Left lung (tissue), 10 donors: ENCODE results near the gene TUSC1. TPM values are rescaled to one million over a fixed set of nuclear protein-coding genes. Genes with fewer than 3 reads are reported as not detected.
"Not testable (repeated sequence)": the region's sequence is repeated elsewhere in the genome, so short reads cannot be mapped to it uniquely, and the experiment has no call there.

Source experiments
- ATAC-seq: fragments of 200-7000 bp; cut with Tn5 transposase; one replicate; pipeline ENCODE4 v1.9.1; 2020; ENCODE audit warnings: moderate library complexity
- DNase-seq, 4 donors: peaks; one replicate each; pipeline ENCODE4 v3.0.0-alpha.2; 2013 to 2020
- H3K27ac ChIP-seq, 2 donors: fragments of 200-600 bp; sonication (generic) in 1 of 2; one replicate each; pipeline versions ENCODE4 v1.5.0 to v1.8.0; 2020 to 2021
- H3K27me3 ChIP-seq, 2 donors: fragments of 200-600 bp; sonication (generic) in 1 of 2; one replicate each; pipeline versions ENCODE4 v1.5.0 to v1.8.0; 2020 to 2021
- H3K36me3 ChIP-seq, 2 donors: fragments of 200-600 bp; sonication (generic) in 1 of 2; one replicate each; pipeline versions ENCODE4 v1.5.0 to v1.8.0; 2020 to 2021
- H3K4me1 ChIP-seq, 2 donors: fragments of 200-600 bp; one replicate each; pipeline ENCODE4 v1.8.0; 2021
- H3K4me3 ChIP-seq, 2 donors: fragments of 200-600 bp; sonication (generic) in 1 of 2; one replicate each; pipeline versions ENCODE4 v1.5.0 to v1.8.0; 2020 to 2021; ENCODE audit warnings: mild to moderate bottlenecking in 1 of 2
- H3K9me3 ChIP-seq, 2 donors: fragments of 200-600 bp; sonication (generic) in 1 of 2; one replicate each; pipeline versions ENCODE4 v1.5.0 to v1.8.0; 2020 to 2021
- CTCF ChIP-seq, 2 donors: fragments of 200-600 bp; sonication (generic) in 1 of 2; IDR thresholded peaks; one replicate each; pipeline versions ENCODE4 v1.5.0 to v1.8.0; 2021; ENCODE audit warnings: antibody characterized with exemption in 2 of 2
- intact Hi-C, 2 donors: fragments of 100-400 bp; cut with DNase I; formaldehyde crosslinking; loops; one replicate each; pipeline versions ENCODE4 v1.11.2 to v1.14.2; 2022
- polyA plus RNA-seq, 6 donors: library from polyadenylated mRNA; unstranded; fragments of 120-200 nt; gene quantifications; one replicate each; pipeline ENCODE4 v1.2.1, GENCODE V29; 2013; ENCODE audit not compliant: insufficient read length in 6 of 6
- total RNA-seq, 2 donors: library from RNA; stranded (reverse); fragmentation: NEBNext Ultra II Directional; extraction: Animal tissue kit (Norgen Biotek cat#: 25700); gene quantifications; one replicate each; pipeline ENCODE4 v1.2.1, GENCODE V29; 2021
- donor health status: DM: no; HTN: yes; CAD: no.
- donor health status: DM: no; HTN: no; CAD: no.

Gene TUSC1
- total and polyA plus RNA-seq, 8 donors = 10.3 to 18.2 (median 13.0) TPM

- DNase-seq (no peak), ATAC-seq (no peak)
- Histone ChIP-seq H3K4me1 (no peaks in the 10 kb centered on the region), H3K36me3 (no peaks in the 10 kb centered on the region), H3K9me3 (no peaks in the 10 kb centered on the region), H3K27me3 (peaks cover 0 to 3% of the 10 kb centered on the region in 2 donors), H3K4me3 (no peak overlapping the region), H3K27ac (no peak overlapping the region)
- intact Hi-C loops = no loop called here
- TF ChIP-seq CTCF (IDR thresholded peaks at IDR 0.05) = no peak
These were observed 13.5 kb upstream of the TUSC1 start for GRCh38 chr9:25691786-25692185.

- Histone ChIP-seq H3K27ac (no peak overlapping the region), H3K36me3 (no peaks in the 10 kb centered on the region), H3K27me3 (peaks cover 0 to 3% of the 10 kb centered on the region in 2 donors), H3K4me3 (no peak overlapping the region), H3K4me1 (no peaks in the 10 kb centered on the region), H3K9me3 (no peaks in the 10 kb centered on the region)
- ATAC-seq (no peak), DNase-seq (no peak)
- intact Hi-C loops = no loop called here
- TF ChIP-seq CTCF (IDR thresholded peaks at IDR 0.05) = no peak
These were observed 6.1 kb upstream of the TUSC1 start for GRCh38 chr9:25684321-25684720.

- Histone ChIP-seq H3K27me3 (peaks cover 0 to 13% of the 10 kb centered on the region in 2 donors), H3K27ac (peak overlapping the region in 1 of 2 donors; percentile 15)
- ATAC-seq = no peak
These were observed 3.0 kb upstream of the TUSC1 start for GRCh38 chr9:25681266-25681665.

GRCh38 chr9:25678846-25679360, 659 bp upstream of the TUSC1 start:
- Histone ChIP-seq H3K9me3 (no peaks in the 10 kb centered on the region), H3K27me3 (peaks cover 0 to 13% of the 10 kb centered on the region in 2 donors), H3K4me3 (peak overlapping the region; percentile 63 to 90), H3K36me3 (no peaks in the 10 kb centered on the region), H3K27ac (peak overlapping the region; percentile 93 to 99), H3K4me1 (peaks cover 7 to 11% of the 10 kb centered on the region in 2 donors)
- TF ChIP-seq CTCF (IDR thresholded peaks at IDR 0.05) = no peak
- intact Hi-C loops = no loop called here
- ATAC-seq (no peak), DNase-seq (peak in 1 of 4 donors; percentile 8)

More at GRCh38 chr9:25681266-25681665, 3.0 kb upstream of the TUSC1 start:
- no peak for DNase-seq
- H3K4me3 ChIP-seq = no peak overlapping the region
- no peaks in the 10 kb centered on the region for H3K9me3 ChIP-seq
- intact Hi-C loops = no loop called here
- no peaks in the 10 kb centered on the region for H3K36me3 ChIP-seq
- no peak for TF ChIP-seq CTCF (IDR thresholded peaks at IDR 0.05)
- peaks cover 7 to 11% of the 10 kb centered on the region in 2 donors for H3K4me1 ChIP-seq

GRCh38 chr9:25677301-25678146, 720 bp downstream of the TUSC1 start:
- H3K9me3 ChIP-seq = no peaks in the 10 kb centered on the region
- H3K27ac ChIP-seq = peak overlapping the region; percentile 93 to 99
- intact Hi-C loops = no loop called here
- peaks cover 0 to 13% of the 10 kb centered on the region in 2 donors for H3K27me3 ChIP-seq
- peak; percentile 98 for ATAC-seq
- no peaks in the 10 kb centered on the region for H3K36me3 ChIP-seq
- peaks cover 7 to 11% of the 10 kb centered on the region in 2 donors for H3K4me1 ChIP-seq
- DNase-seq = peak; percentile 83 to 95 (median 89)
- peak overlapping the region; percentile 63 to 90 for H3K4me3 ChIP-seq
- TF ChIP-seq CTCF (IDR thresholded peaks at IDR 0.05) = no peak

GRCh38 chr9:25675858-25676257, 2.4 kb downstream of the TUSC1 start:
- Histone ChIP-seq H3K27me3 (peaks cover 0 to 13% of the 10 kb centered on the region in 2 donors), H3K4me1 (peaks cover 7 to 11% of the 10 kb centered on the region in 2 donors)
- H3K27ac ChIP-seq, H3K9me3 ChIP-seq, H3K36me3 ChIP-seq, ATAC-seq, intact Hi-C loops, H3K4me3 ChIP-seq, DNase-seq: not testable (repeated sequence)
